Small intestine (tissue), 7 donors: ENCODE measurements around the gene PIGB. TPM values are rescaled to one million over a fixed set of nuclear protein-coding genes. Genes with fewer than 3 reads are reported as not detected.
"Not testable (repeated sequence)": the region's sequence is repeated elsewhere in the genome, so short reads cannot be mapped to it uniquely, and the experiment has no call there.

Experiments used
- DNase-seq, 2 donors: peaks; one replicate each; pipeline versions ENCODE4 v3.0.0 to v3.0.0-alpha.2; 2013
- FAIRE-seq: peaks from 2 replicates; lab custom pipeline; 2012; peaks lifted over from hg19 to GRCh38; lab: Jason Lieb, UNC
- H3K27ac ChIP-seq, 3 donors: one replicate each; pipeline ENCODE4 v1.5.1; 2013; ENCODE audit warnings: low read length in 2 of 3, mild to moderate bottlenecking in 2 of 3, control low read depth in 1 of 3, inconsistent platforms in 1 of 3, low read depth in 1 of 3, moderate library complexity in 1 of 3
- H3K27me3 ChIP-seq, 3 donors: one replicate each; pipeline ENCODE4 v1.6.1; 2013; ENCODE audit warnings: low read length in 3 of 3, inconsistent platforms in 1 of 3; ENCODE audit not compliant: control insufficient read depth in 3 of 3, insufficient read depth in 3 of 3
- H3K36me3 ChIP-seq, 3 donors: one replicate each; pipeline ENCODE4 v1.6.1; 2013; ENCODE audit warnings: low read length in 3 of 3, inconsistent platforms in 1 of 3, low read depth in 1 of 3, mild to moderate bottlenecking in 1 of 3, moderate library complexity in 1 of 3; ENCODE audit not compliant: control insufficient read depth in 3 of 3, insufficient read depth in 2 of 3
- H3K4me1 ChIP-seq, 3 donors: one replicate each; pipeline ENCODE4 v1.6.1; 2013; ENCODE audit warnings: low read length in 2 of 3, inconsistent platforms in 1 of 3, low read depth in 1 of 3, mild to moderate bottlenecking in 1 of 3, moderate library complexity in 1 of 3; ENCODE audit not compliant: control insufficient read depth in 3 of 3, insufficient read depth in 2 of 3
- H3K4me3 ChIP-seq, 3 donors: one replicate each; pipeline ENCODE4 v1.5.1; 2013; ENCODE audit warnings: low read length in 3 of 3, control low read depth in 1 of 3, inconsistent platforms in 1 of 3, low read depth in 1 of 3, mild to moderate bottlenecking in 1 of 3, moderate library complexity in 1 of 3
- H3K9me3 ChIP-seq, 2 donors: one replicate each; pipeline ENCODE4 v1.6.1; 2013; ENCODE audit warnings: low read depth in 1 of 2, low read length in 1 of 2; ENCODE audit not compliant: control insufficient read depth in 2 of 2, insufficient read depth in 1 of 2
- WGBS, 3 donors: extraction: QIAGEN DNeasy Blood & Tissue Kit; methylation state at CpG; one replicate each; pipeline ENCODE4 v1.1.7; 2013; 5-methylcytosine and 5-hydroxymethylcytosine counted together
- polyA plus RNA-seq, 4 donors: library from polyadenylated mRNA; stranded (reverse) in 3 of 4; unstranded in 1 of 4; fragments of 200-250 nt in 3 of 4; fragments of 120-200 nt in 1 of 4; gene quantifications; one replicate each; pipeline versions ENCODE4 v1.2.1 to v1.2.3, GENCODE V29; 2013
- donor health status: healthy with polysubstance abuse.
- donor health status: control.
- donor health status: control.
- donor health status: Bipolar disorder and iron deficiency.
- donor health status: healthy.

Gene PIGB
- polyA plus RNA-seq, 4 donors, result 9.7 to 20.1 (median 12.6) TPM

DNA sequence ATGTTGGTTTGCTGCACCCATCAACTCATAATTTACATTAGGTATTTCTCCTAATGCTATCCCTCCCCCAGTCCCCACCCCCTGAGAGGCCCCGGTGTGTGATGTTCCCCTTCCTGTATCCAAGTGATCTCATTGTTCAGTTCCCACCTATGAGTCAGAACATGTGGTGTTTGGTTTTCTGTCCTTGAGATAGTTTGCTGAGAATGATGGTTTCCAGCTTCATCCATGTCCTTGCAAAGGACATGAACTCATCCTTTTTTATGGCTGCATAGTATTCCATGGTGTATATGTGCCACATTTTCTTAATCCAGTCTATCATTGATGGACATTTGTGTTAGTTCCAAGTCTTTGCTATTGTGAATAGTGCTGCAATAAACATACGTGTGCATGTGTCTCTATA, 38.4 kb upstream of the PIGB start:
- FAIRE-seq, H3K4me3 ChIP-seq, H3K27me3 ChIP-seq, H3K4me1 ChIP-seq, H3K36me3 ChIP-seq, DNase-seq, H3K9me3 ChIP-seq, H3K27ac ChIP-seq: not testable (repeated sequence)
- 79 to 100% (median 90%) methylated on average over 2 of the region's 2 CpGs for WGBS, 3 donors

GRCh38 chr15:55281517-55282228, 37.3 kb upstream of the PIGB start:
- Histone ChIP-seq H3K9me3 (no peaks in the 10 kb centered on the region), H3K4me1 (no peaks in the 10 kb centered on the region), H3K27ac (no peak overlapping the region), H3K4me3 (no peak overlapping the region), H3K36me3 (no peaks in the 10 kb centered on the region), H3K27me3 (no peaks in the 10 kb centered on the region)
- FAIRE-seq (no peak), DNase-seq (no peak)

DNA sequence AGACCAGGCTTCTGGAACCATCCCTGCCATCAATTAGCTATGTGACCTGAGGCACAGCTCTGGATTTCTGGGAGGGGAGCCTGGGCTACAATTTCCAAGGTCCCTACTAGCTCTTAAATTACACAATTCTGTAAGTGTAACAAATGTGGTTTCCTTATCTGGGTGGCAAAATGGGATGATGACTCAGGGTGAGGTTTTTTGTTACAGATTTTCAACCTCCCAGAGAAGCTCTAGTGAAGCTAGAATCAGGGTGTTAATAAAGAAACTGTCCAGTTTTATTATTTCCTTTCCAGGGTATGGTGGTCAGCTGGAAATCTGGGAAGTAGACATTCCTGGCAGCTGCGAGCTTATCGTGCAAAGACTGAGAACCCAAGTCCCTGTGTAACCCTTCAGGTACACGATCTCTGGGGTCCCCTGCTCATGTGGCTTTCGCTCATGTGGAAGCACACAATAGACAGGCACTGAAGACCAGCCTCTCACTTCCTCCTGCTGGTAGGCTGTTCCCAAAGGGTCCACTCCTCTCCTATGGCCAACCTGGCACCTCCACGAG, 36.7 kb upstream of the PIGB start:
- Histone ChIP-seq H3K36me3 (no peaks in the 10 kb centered on the region), H3K27ac (peak overlapping the region in 2 of 3 donors; percentile 22 to 75), H3K9me3 (no peaks in the 10 kb centered on the region), H3K27me3 (no peaks in the 10 kb centered on the region), H3K4me3 (no peak overlapping the region), H3K4me1 (no peaks in the 10 kb centered on the region)
- no peak for DNase-seq
- no peak for FAIRE-seq
- WGBS, 3 donors, result 66 to 73% (median 68%) methylated on average over 5 of the region's 5 CpGs

DNA sequence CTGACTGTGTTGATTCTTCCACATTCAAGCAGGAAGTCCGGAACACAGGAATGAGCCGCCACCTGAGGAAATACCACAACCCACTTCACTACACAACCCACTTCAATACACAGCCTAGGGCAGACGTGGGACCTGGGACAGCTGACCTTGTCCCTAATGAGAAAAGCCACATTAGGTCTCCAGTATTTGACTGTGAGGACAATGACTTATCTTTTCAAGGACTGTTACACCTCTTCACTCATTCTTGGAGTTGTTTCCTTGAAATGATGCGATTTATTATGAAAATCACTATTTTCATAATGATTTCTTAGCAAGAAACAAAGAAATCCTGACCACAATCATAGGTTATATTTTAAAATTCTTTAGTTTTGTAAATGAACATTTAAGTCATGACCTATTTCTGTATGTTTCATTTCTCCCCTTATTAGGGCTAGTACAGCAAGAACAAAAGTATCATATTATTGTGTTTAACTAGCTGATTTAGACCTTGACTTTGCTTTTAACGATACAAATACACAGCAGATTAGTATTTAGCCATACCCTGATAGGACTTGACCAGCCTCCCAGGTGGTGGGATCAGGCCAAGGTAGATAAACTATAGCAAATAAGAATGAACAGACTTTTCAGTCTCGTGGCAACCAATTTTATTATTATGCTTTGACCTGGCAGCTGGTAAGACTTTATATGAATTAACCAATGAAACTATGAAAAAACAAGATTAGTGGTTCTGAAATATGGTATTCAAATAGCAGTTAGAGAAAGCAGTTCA, 35.5 kb upstream of the PIGB start:
- H3K27ac ChIP-seq, result peak overlapping the region in 2 of 3 donors; percentile 49 to 75
- H3K9me3 ChIP-seq, result no peaks in the 10 kb centered on the region
- H3K4me3 ChIP-seq, result no peak overlapping the region
- H3K27me3 ChIP-seq, result no peaks in the 10 kb centered on the region
- no peaks in the 10 kb centered on the region for H3K36me3 ChIP-seq
- FAIRE-seq (no peak), DNase-seq (no peak)
- H3K4me1 ChIP-seq, result no peaks in the 10 kb centered on the region
- WGBS, 3 donors, result 49 to 75% (median 66%) methylated on average over 6 of the region's 6 CpGs

GRCh38 chr15:55284426-55284825, 34.6 kb upstream of the PIGB start:
- no peak for FAIRE-seq
- no peaks in the 10 kb centered on the region for H3K27me3 ChIP-seq
- no peak overlapping the region for H3K4me3 ChIP-seq
- peak overlapping the region in 1 of 3 donors; percentile 40 for H3K27ac ChIP-seq
- H3K9me3 ChIP-seq, result no peaks in the 10 kb centered on the region
- 79 to 88% (median 84%) methylated on average over 1 of the region's 1 CpG for WGBS, 3 donors
- no peak for DNase-seq
- no peaks in the 10 kb centered on the region for H3K36me3 ChIP-seq
- no peaks in the 10 kb centered on the region for H3K4me1 ChIP-seq

DNA sequence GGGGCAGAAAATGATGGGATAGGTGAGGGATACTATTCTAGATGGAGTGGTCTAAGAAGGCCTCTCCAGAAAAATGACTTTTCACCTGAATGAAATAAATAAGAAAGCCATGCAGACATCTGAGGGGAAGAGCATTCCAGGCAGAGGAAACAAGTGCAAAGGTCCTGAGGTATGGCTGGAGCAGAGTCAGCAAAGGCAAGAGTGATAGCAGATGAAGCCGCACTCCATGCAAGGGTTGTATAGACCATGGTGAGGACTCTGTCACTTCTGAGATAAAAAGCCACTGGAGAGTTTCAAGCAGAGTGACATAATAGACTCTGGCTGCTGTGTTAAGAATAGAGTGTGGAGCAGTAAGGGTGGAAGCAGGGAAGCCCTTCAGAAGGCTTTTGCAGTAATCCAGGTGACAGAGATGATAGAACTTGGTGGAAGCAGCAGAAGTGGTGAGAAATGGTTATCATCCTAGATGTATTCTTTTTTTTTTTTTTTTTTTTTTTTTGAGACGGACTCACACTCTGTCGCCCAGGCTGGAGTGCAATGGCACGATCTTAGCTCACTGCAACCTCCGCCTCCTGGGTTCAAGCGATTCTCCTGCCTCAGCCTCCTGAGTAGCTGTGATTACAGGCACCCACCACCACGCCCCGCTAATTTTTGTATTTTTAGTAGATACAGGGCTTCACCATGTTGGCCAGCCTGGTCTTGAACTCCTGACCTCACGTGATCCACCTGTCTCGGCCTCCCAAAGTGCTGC, 32.4 kb upstream of the PIGB start:
- WGBS, 3 donors, result 73 to 96% (median 95%) methylated on average over 10 of the region's 10 CpGs
- FAIRE-seq, H3K36me3 ChIP-seq, H3K27me3 ChIP-seq, H3K9me3 ChIP-seq, H3K4me1 ChIP-seq: not testable (repeated sequence)
- peak overlapping the region in 1 of 3 donors; percentile 10 for H3K4me3 ChIP-seq
- H3K27ac ChIP-seq, result peak overlapping the region in 1 of 3 donors; percentile 27
- DNase-seq, result peak in 1 of 2 donors; percentile 24

- FAIRE-seq (no peak), DNase-seq (no peak)
- Histone ChIP-seq H3K4me3 (no peak overlapping the region), H3K9me3 (no peaks in the 10 kb centered on the region), H3K36me3 (no peaks in the 10 kb centered on the region), H3K27me3 (no peaks in the 10 kb centered on the region), H3K27ac (peak overlapping the region in 1 of 3 donors; percentile 67), H3K4me1 (peaks cover 0 to 6% (median 0%) of the 10 kb centered on the region in 3 donors)
- WGBS, 3 donors, result 73 to 85% (median 84%) methylated on average over 8 of the region's 8 CpGs
Observed at GRCh38 chr15:55288006-55288717, 30.9 kb upstream of the PIGB start.
